Spleen (tissue), 7 donors: ENCODE measurements around the gene DYRK1A.

Experiments used
- POLR2A ChIP-seq, 3 donors: fragments of 450-650 bp; IDR thresholded peaks; one replicate each; pipeline ENCODE4 v1.5.1; 2017; ENCODE audit warnings: antibody characterized with exemption in 3 of 3, mild to moderate bottlenecking in 1 of 3
- POLR2AphosphoS5 ChIP-seq, 3 donors: sonication (generic); formaldehyde crosslinking; IDR thresholded peaks; one replicate each; pipeline ENCODE4 v1.5.1; 2017; ENCODE audit warnings: antibody characterized with exemption in 3 of 3
- TF ChIP-seq, protein P1 (sequence below), 11 experiments: fragments of 200-600 bp in 7 of 11; fragments of 450-650 bp in 4 of 11; sonication (generic) in 4 of 11; IDR thresholded peaks in 8 of 11; conservative IDR thresholded peaks in 3 of 11; 1 replicate in 7 of 11; 2 replicates in 4 of 11; pipeline versions ENCODE4 v1.4.0 to v1.8.0; 2016 to 2021; ENCODE audit warnings: antibody characterized with exemption in 11 of 11, inconsistent platforms in 4 of 11, mild to moderate bottlenecking in 1 of 11
- donor health status: DM: no; HTN: no; CAD: no; lungs with moderate emphysema.
- donor health status: DM: no; HTN: no; CAD: no.
- donor health status: DM: no; HTN: no; CAD: no.

DNA sequence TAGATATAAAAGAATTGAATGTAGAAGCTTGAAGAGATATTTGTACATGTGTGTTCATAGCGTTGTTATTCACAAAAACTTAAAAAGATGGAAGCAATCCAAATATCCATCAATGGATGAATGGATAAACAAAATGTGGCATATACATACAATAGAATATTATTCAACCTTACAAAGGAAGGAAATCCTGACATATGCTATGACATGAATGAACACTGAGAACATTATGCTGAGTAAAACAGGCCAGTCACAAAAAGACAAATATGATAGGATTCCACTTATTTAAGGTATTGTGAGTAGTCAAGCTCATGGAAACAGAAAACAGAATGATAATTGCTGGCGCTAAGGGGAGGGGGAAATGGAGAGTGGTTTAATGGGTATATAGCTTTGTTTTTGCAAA is 47.0 kb upstream of the DYRK1A start:
- TF ChIP-seq POLR2A (IDR thresholded peaks at IDR 0.05) (no peak), POLR2AphosphoS5 (IDR thresholded peaks at IDR 0.05) (no peak)
- TF ChIP-seq, protein P1, sequence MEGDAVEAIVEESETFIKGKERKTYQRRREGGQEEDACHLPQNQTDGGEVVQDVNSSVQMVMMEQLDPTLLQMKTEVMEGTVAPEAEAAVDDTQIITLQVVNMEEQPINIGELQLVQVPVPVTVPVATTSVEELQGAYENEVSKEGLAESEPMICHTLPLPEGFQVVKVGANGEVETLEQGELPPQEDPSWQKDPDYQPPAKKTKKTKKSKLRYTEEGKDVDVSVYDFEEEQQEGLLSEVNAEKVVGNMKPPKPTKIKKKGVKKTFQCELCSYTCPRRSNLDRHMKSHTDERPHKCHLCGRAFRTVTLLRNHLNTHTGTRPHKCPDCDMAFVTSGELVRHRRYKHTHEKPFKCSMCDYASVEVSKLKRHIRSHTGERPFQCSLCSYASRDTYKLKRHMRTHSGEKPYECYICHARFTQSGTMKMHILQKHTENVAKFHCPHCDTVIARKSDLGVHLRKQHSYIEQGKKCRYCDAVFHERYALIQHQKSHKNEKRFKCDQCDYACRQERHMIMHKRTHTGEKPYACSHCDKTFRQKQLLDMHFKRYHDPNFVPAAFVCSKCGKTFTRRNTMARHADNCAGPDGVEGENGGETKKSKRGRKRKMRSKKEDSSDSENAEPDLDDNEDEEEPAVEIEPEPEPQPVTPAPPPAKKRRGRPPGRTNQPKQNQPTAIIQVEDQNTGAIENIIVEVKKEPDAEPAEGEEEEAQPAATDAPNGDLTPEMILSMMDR (IDR thresholded peaks at IDR 0.05 in 8 of 11, conservative IDR thresholded peaks at IDR 0.05 in 3 of 11) = no peak
